ENCODE measurements around the gene RASGRF1.

GRCh38 chr15:79117442-79118204 is 27.0 kb upstream of the RASGRF1 start:
- TF ChIP-seq CTCF (conservative IDR thresholded peaks at IDR 0.05 in 1 of 2, IDR thresholded peaks at IDR 0.05 in 1 of 2; ENCODE audit: extremely low read depth in 1 of 2, insufficient read depth in 1 of 2, low read depth in 1 of 2, low read length in 2 of 2) (no peak), EZH2 (IDR thresholded peaks at IDR 0.05; ENCODE audit: borderline replicate concordance, low read length) (no peak)

Data from mammary epithelial cell (primary cell).